Activated naive CD8-positive, alpha-beta T cell (primary cell): ENCODE results near the gene ERMN.
"Not testable (repeated sequence)": the region's sequence is repeated elsewhere in the genome, so short reads cannot be mapped to it uniquely, and the experiment has no call there.

ENCODE experiments used
- H3K27ac Mint-ChIP-seq: one replicate; pipeline ENCODE4 v1.8.0; 2021; ENCODE audit warnings: mixed read lengths
- H3K27me3 Mint-ChIP-seq: one replicate; pipeline ENCODE4 v1.8.0; 2021; ENCODE audit warnings: mixed read lengths
- H3K36me3 Mint-ChIP-seq: one replicate; pipeline ENCODE4 v1.8.0; 2021; ENCODE audit warnings: mixed read lengths
- H3K4me1 Mint-ChIP-seq: one replicate; pipeline ENCODE4 v1.8.0; 2021; ENCODE audit warnings: low read depth, mixed read lengths
- H3K4me3 Mint-ChIP-seq: one replicate; pipeline ENCODE4 v1.8.0; 2021; ENCODE audit warnings: mild to moderate bottlenecking, mixed read lengths
- H3K9me3 Mint-ChIP-seq: one replicate; pipeline ENCODE4 v1.8.0; 2021; ENCODE audit warnings: low read depth, mixed read lengths

The ERMN gene

GRCh38 chr2:157325786-157326185, at the start of gene ERMN:
ERMN (minus strand) TSS chr2:157325824; CDS start chr2:157325642, 182 bp downstream.
- Mint-ChIP-seq H3K4me3 (peak within 1 kb of the TSS; percentile 7), H3K27ac (peak within 1 kb of the TSS; percentile 72), H3K9me3 (no peaks in the 10 kb centered on the region), H3K4me1 (peaks cover 40% of the 10 kb centered on the region), H3K27me3 (no peaks in the 10 kb centered on the region), H3K36me3 (peaks cover 22% of the 10 kb centered on the region)

GRCh38 chr2:157375384-157375783, 49.8 kb upstream of the ERMN start:
- H3K27me3 Mint-ChIP-seq = no peaks in the 10 kb centered on the region
- peaks cover 17% of the 10 kb centered on the region for H3K9me3 Mint-ChIP-seq
- no peak overlapping the region for H3K27ac Mint-ChIP-seq
- H3K4me3 Mint-ChIP-seq = no peak overlapping the region
- peaks cover 22% of the 10 kb centered on the region for H3K36me3 Mint-ChIP-seq
- H3K4me1 Mint-ChIP-seq = peaks cover 18% of the 10 kb centered on the region

- not testable (repeated sequence) for H3K27me3 Mint-ChIP-seq, H3K4me3 Mint-ChIP-seq, H3K9me3 Mint-ChIP-seq, H3K27ac Mint-ChIP-seq
- H3K4me1 Mint-ChIP-seq = peaks cover 42% of the 10 kb centered on the region
- peaks cover 14% of the 10 kb centered on the region for H3K36me3 Mint-ChIP-seq
Observed at GRCh38 chr2:157368508-157368907, 42.9 kb upstream of the ERMN start.

GRCh38 chr2:157367704-157368103, 42.1 kb upstream of the ERMN start:
- Mint-ChIP-seq H3K4me1 (peaks cover 50% of the 10 kb centered on the region), H3K36me3 (peaks cover 20% of the 10 kb centered on the region), H3K27me3 (no peaks in the 10 kb centered on the region), H3K4me3 (no peak overlapping the region), H3K27ac (no peak overlapping the region), H3K9me3 (no peaks in the 10 kb centered on the region)

- H3K9me3 Mint-ChIP-seq = peaks cover 8% of the 10 kb centered on the region
Observed at GRCh38 chr2:157364257-157364974, 38.8 kb upstream of the ERMN start.

GRCh38 chr2:157363612-157364101, 38.0 kb upstream of the ERMN start:
- peak overlapping the region; percentile 61 for H3K4me3 Mint-ChIP-seq
- H3K9me3 Mint-ChIP-seq = peaks cover 8% of the 10 kb centered on the region
- H3K36me3 Mint-ChIP-seq = peaks cover 36% of the 10 kb centered on the region
- H3K27me3 Mint-ChIP-seq = no peaks in the 10 kb centered on the region
- peaks cover 53% of the 10 kb centered on the region for H3K4me1 Mint-ChIP-seq
- peak overlapping the region; percentile 88 for H3K27ac Mint-ChIP-seq

More at GRCh38 chr2:157364257-157364974, 38.8 kb upstream of the ERMN start:
- Mint-ChIP-seq H3K27ac (peak overlapping the region; percentile 88), H3K4me1 (peaks cover 53% of the 10 kb centered on the region), H3K27me3 (no peaks in the 10 kb centered on the region), H3K36me3 (peaks cover 36% of the 10 kb centered on the region), H3K4me3 (peak overlapping the region; percentile 61)

GRCh38 chr2:157362627-157363026, 37.0 kb upstream of the ERMN start:
- no peak overlapping the region for H3K4me3 Mint-ChIP-seq
- no peaks in the 10 kb centered on the region for H3K27me3 Mint-ChIP-seq
- H3K27ac Mint-ChIP-seq = no peak overlapping the region
- H3K9me3 Mint-ChIP-seq = peaks cover 8% of the 10 kb centered on the region
- peaks cover 33% of the 10 kb centered on the region for H3K36me3 Mint-ChIP-seq
- peaks cover 55% of the 10 kb centered on the region for H3K4me1 Mint-ChIP-seq

- no peaks in the 10 kb centered on the region for H3K27me3 Mint-ChIP-seq
- H3K4me3 Mint-ChIP-seq = no peak overlapping the region
- H3K4me1 Mint-ChIP-seq = peaks cover 53% of the 10 kb centered on the region
- peaks cover 31% of the 10 kb centered on the region for H3K36me3 Mint-ChIP-seq
- H3K27ac Mint-ChIP-seq = peak overlapping the region; percentile 19
- H3K9me3 Mint-ChIP-seq = peaks cover 8% of the 10 kb centered on the region
Observed at GRCh38 chr2:157361526-157361925, 35.9 kb upstream of the ERMN start.

GRCh38 chr2:157359628-157360027, 34.0 kb upstream of the ERMN start:
- Mint-ChIP-seq H3K9me3 (peaks cover 8% of the 10 kb centered on the region), H3K4me3 (no peak overlapping the region), H3K27ac (no peak overlapping the region), H3K27me3 (no peaks in the 10 kb centered on the region), H3K4me1 (peaks cover 52% of the 10 kb centered on the region), H3K36me3 (peaks cover 23% of the 10 kb centered on the region)

- H3K36me3 Mint-ChIP-seq = peaks cover 7% of the 10 kb centered on the region
- no peak overlapping the region for H3K27ac Mint-ChIP-seq
- H3K4me1 Mint-ChIP-seq = peaks cover 51% of the 10 kb centered on the region
- H3K27me3 Mint-ChIP-seq = no peaks in the 10 kb centered on the region
- H3K4me3 Mint-ChIP-seq = no peak overlapping the region
- peaks cover 5% of the 10 kb centered on the region for H3K9me3 Mint-ChIP-seq
Observed at GRCh38 chr2:157355618-157356017, 30.0 kb upstream of the ERMN start.

- Mint-ChIP-seq H3K4me3 (no peak overlapping the region), H3K4me1 (peaks cover 58% of the 10 kb centered on the region), H3K27ac (no peak overlapping the region), H3K36me3 (peaks cover 15% of the 10 kb centered on the region), H3K27me3 (no peaks in the 10 kb centered on the region), H3K9me3 (peaks cover 5% of the 10 kb centered on the region)
Observed at GRCh38 chr2:157349949-157350515, 24.4 kb upstream of the ERMN start.

GRCh38 chr2:157348291-157348921, 22.8 kb upstream of the ERMN start:
- H3K36me3 Mint-ChIP-seq = peaks cover 29% of the 10 kb centered on the region
- H3K27me3 Mint-ChIP-seq = no peaks in the 10 kb centered on the region
- peak overlapping the region; percentile 74 for H3K27ac Mint-ChIP-seq
- H3K9me3 Mint-ChIP-seq = peaks cover 16% of the 10 kb centered on the region
- H3K4me1 Mint-ChIP-seq = peaks cover 44% of the 10 kb centered on the region
- peak overlapping the region; percentile 57 for H3K4me3 Mint-ChIP-seq

GRCh38 chr2:157345647-157346389, 20.2 kb upstream of the ERMN start:
- Mint-ChIP-seq H3K9me3 (peaks cover 27% of the 10 kb centered on the region), H3K4me3 (no peak overlapping the region), H3K36me3 (peaks cover 49% of the 10 kb centered on the region), H3K4me1 (peaks cover 36% of the 10 kb centered on the region), H3K27me3 (no peaks in the 10 kb centered on the region), H3K27ac (no peak overlapping the region)

- Mint-ChIP-seq H3K4me1 (peaks cover 31% of the 10 kb centered on the region), H3K36me3 (peaks cover 50% of the 10 kb centered on the region), H3K9me3 (peaks cover 27% of the 10 kb centered on the region)
- H3K27me3 Mint-ChIP-seq, H3K4me3 Mint-ChIP-seq, H3K27ac Mint-ChIP-seq: not testable (repeated sequence)
Observed at GRCh38 chr2:157341381-157341780, 15.8 kb upstream of the ERMN start.
